ENCODE data around the gene ROR1. TPM values are rescaled to one million over a fixed set of nuclear protein-coding genes. Genes with fewer than 3 reads are reported as not detected.

ROR1 gene
- total RNA-seq, 2 experiments from 2014 or later = not detected

GRCh38 chr1:63971557-63971956 is 197.7 kb downstream of the ROR1 start:
- no peak overlapping the region for H3K4me3 Mint-ChIP-seq
- CTCF ChIA-PET = no interaction called here
- H3K4me1 Mint-ChIP-seq (ENCODE audit: low read depth) = no peaks in the 10 kb centered on the region
- POLR2A ChIA-PET = no interaction called here
- ATAC-seq = no peak
- no peaks in the 10 kb centered on the region for H3K9me3 Mint-ChIP-seq (ENCODE audit: insufficient read depth)
- no peaks in the 10 kb centered on the region for H3K36me3 Mint-ChIP-seq (ENCODE audit: low read depth)
- DNase-seq = no peak
- H3K27me3 Mint-ChIP-seq (ENCODE audit: low read depth) = peaks cover 15% of the 10 kb centered on the region
- H3K27ac Mint-ChIP-seq = no peak overlapping the region

DNA sequence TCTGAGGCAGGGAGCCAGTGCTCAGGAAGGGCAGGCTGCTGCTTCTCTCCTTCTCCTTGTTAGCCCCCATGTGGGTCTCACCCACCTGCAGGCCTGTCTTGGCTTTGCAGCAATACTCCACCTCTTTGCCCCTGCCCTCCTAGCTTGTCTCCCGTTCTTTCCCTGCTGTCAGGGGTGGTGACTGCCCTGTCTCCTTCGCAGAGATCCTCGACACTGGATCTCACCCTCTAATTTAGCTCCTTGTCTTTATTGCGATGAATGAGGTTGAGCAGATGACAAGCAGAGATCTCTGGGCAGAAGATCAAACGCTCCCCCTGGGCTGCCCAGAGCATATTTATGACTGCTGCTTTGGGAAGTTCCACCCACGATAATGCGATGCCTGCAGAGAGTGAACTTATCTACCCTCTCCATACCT is 199.2 kb downstream of the ROR1 start:
- H3K9me3 Mint-ChIP-seq (ENCODE audit: insufficient read depth) = no peaks in the 10 kb centered on the region
- CTCF ChIA-PET = no interaction called here
- H3K27ac Mint-ChIP-seq = no peak overlapping the region
- H3K4me3 Mint-ChIP-seq = no peak overlapping the region
- H3K36me3 Mint-ChIP-seq (ENCODE audit: low read depth) = no peaks in the 10 kb centered on the region
- DNase-seq (no peak), ATAC-seq (no peak)
- no peaks in the 10 kb centered on the region for H3K4me1 Mint-ChIP-seq (ENCODE audit: low read depth)
- H3K27me3 Mint-ChIP-seq (ENCODE audit: low read depth) = peaks cover 7% of the 10 kb centered on the region
- POLR2A ChIA-PET = no interaction called here

DNA sequence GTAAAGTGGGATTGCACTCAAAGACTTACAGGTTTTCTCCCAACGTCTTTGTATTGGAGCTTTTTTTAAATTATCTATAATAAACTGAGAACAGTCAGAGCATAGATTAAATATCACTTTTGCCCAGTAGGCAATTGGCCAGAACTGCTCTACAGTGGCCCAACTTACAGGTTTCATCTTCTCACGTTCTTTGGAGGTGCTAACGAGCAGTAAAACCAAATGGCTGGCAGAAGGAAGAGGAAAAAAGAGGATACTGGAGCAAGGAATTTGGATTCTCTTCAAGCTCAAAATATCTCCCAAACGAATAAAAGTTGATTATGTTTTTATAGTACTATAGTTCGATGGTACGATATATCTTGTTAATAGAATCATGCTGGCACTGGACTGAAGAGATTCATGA is 201.1 kb downstream of the ROR1 start:
- Mint-ChIP-seq H3K27me3 (ENCODE audit: low read depth) (peaks cover 2% of the 10 kb centered on the region), H3K27ac (no peak overlapping the region), H3K4me3 (no peak overlapping the region), H3K4me1 (ENCODE audit: low read depth) (no peaks in the 10 kb centered on the region), H3K9me3 (ENCODE audit: insufficient read depth) (no peaks in the 10 kb centered on the region), H3K36me3 (ENCODE audit: low read depth) (no peaks in the 10 kb centered on the region)
- DNase-seq (no peak), ATAC-seq (no peak)
- CTCF ChIA-PET = interaction anchor here (0.6 to 0.8 kb wide), 2 partner anchors 9 to 21 kb away, joined by 3 read pairs; no protein-coding TSS in a partner anchor
- POLR2A ChIA-PET = no interaction called here

DNA sequence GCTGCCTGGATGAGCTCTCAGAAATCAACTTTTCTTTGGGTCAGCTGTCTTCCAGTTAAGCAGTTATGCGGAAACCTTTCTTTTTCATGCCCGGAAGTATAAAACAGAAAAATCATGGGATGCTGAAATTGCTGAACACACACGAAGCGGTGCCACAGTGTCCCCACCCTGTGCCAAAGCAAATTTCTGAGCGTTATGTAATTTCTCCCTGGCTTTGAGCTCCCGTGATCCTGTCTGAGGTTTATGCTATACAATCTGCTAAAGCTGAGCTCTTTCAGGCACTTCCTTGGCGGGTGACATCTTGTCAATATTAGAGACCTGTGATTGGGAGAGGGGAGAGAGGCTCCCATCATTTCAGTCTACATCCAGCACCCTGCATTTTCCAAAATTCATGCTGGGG is 201.7 kb downstream of the ROR1 start:
- Mint-ChIP-seq H3K27me3 (ENCODE audit: low read depth) (peaks cover 2% of the 10 kb centered on the region), H3K4me1 (ENCODE audit: low read depth) (no peaks in the 10 kb centered on the region), H3K9me3 (ENCODE audit: insufficient read depth) (no peaks in the 10 kb centered on the region), H3K27ac (no peak overlapping the region), H3K4me3 (no peak overlapping the region), H3K36me3 (ENCODE audit: low read depth) (no peaks in the 10 kb centered on the region)
- ChIA-PET POLR2A (no interaction called here), CTCF (interaction anchor here (0.6 to 0.8 kb wide), 2 partner anchors 9 to 21 kb away, joined by 3 read pairs; no protein-coding TSS in a partner anchor)
- DNase-seq (no peak), ATAC-seq (no peak)

DNA sequence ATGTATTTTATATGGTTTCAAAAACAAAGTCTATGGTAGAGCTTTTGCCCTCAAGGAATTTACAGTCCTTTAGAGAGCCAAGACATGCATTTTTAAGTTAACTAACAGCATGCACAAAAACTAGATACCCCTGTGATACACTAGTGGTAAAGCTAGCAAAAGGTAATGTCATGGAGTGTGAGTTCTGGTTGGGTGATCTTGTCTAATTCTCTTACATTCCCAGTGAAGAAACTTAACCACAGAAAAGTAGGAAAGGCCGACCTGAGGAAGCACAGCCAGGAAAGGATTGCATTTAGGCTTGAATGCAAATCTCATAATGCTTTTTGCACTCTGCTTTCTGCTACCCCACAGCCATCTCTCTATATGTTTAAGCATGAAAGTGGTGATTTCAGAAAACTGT is 202.2 kb downstream of the ROR1 start:
- CTCF ChIA-PET = no interaction called here
- DNase-seq = no peak
- H3K27me3 Mint-ChIP-seq (ENCODE audit: low read depth) = no peaks in the 10 kb centered on the region
- ATAC-seq = no peak
- no peaks in the 10 kb centered on the region for H3K4me1 Mint-ChIP-seq (ENCODE audit: low read depth)
- H3K27ac Mint-ChIP-seq = no peak overlapping the region
- no peaks in the 10 kb centered on the region for H3K36me3 Mint-ChIP-seq (ENCODE audit: low read depth)
- no peaks in the 10 kb centered on the region for H3K9me3 Mint-ChIP-seq (ENCODE audit: insufficient read depth)
- POLR2A ChIA-PET = no interaction called here
- no peak overlapping the region for H3K4me3 Mint-ChIP-seq

- Mint-ChIP-seq H3K27ac (no peak overlapping the region), H3K27me3 (ENCODE audit: low read depth) (no peaks in the 10 kb centered on the region), H3K4me3 (no peak overlapping the region), H3K4me1 (ENCODE audit: low read depth) (no peaks in the 10 kb centered on the region), H3K36me3 (ENCODE audit: low read depth) (no peaks in the 10 kb centered on the region), H3K9me3 (ENCODE audit: insufficient read depth) (no peaks in the 10 kb centered on the region)
- POLR2A ChIA-PET = no interaction called here
- ATAC-seq = no peak
- CTCF ChIA-PET = no interaction called here
- DNase-seq = no peak
Observed at GRCh38 chr1:63977466-63977865, 203.6 kb downstream of the ROR1 start.

DNA sequence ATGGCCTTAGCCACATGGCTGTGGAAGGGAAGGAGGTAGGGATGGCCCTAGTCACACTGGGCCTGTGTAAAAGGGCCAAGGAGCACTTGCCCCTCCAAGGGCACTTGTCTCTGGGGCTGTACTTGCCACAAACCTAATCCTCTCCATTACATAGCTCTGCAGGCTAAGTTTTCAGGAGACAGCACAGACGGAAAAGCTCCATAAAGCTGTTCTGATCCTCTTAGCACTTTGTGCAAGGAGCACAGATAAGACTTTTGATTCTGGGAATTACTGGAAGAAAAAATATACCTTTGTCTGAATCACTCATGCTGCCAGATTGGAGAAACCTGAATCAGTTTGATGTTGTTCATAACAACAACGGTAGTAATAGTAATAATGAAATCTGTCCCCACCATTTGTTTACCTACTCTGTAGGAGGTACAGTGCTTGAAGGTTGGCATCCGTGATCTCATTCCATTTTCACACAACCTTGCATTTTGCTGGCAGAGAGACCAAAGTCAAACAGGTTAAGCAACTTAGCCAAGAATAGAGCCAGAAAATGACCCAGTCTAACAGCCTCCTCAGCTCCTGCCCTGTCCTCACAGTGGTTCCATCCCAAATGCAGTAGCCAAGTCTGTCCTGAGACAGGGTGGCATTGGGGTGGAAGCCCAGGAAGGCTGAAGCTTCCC is 207.1 kb downstream of the ROR1 start:
- CTCF ChIA-PET = no interaction called here
- H3K9me3 Mint-ChIP-seq (ENCODE audit: insufficient read depth) = no peaks in the 10 kb centered on the region

DNA sequence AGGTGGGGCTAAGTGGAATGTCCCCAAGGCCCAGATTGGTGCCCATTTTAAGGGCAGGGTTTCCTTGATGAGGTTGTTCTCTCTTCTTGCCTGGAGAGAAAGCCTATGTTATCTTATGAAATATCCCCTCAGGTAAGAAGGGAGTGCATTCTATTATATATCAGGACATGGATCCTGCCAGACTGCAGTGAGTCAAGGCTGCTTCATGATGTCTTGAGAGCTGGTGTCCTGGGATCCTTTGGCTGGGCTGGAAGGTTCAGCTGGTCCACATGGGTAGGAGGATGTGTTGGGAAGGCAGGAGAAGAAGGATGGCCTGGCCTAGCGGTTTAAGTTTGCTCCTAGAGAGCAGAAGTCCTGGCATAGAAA is 207.6 kb downstream of the ROR1 start:
- ATAC-seq = no peak
- H3K27ac Mint-ChIP-seq = no peak overlapping the region
- DNase-seq = no peak
- H3K4me3 Mint-ChIP-seq = no peak overlapping the region
- CTCF ChIA-PET = no interaction called here
- no peaks in the 10 kb centered on the region for H3K9me3 Mint-ChIP-seq (ENCODE audit: insufficient read depth)
- no peaks in the 10 kb centered on the region for H3K36me3 Mint-ChIP-seq (ENCODE audit: low read depth)
- peaks cover 2% of the 10 kb centered on the region for H3K27me3 Mint-ChIP-seq (ENCODE audit: low read depth)
- POLR2A ChIA-PET = interaction anchor here (0.7 kb wide), 1 partner anchor 208 kb away, joined by 3 read pairs; no protein-coding TSS in a partner anchor
- no peaks in the 10 kb centered on the region for H3K4me1 Mint-ChIP-seq (ENCODE audit: low read depth)

More for the DNA sequence above, 207.1 kb downstream of the ROR1 start:
- H3K27ac Mint-ChIP-seq = no peak overlapping the region
- POLR2A ChIA-PET = interaction anchor here (0.7 kb wide), 1 partner anchor 208 kb away, joined by 3 read pairs; no protein-coding TSS in a partner anchor
- no peak overlapping the region for H3K4me3 Mint-ChIP-seq
- ATAC-seq (no peak), DNase-seq (no peak)
- no peaks in the 10 kb centered on the region for H3K36me3 Mint-ChIP-seq (ENCODE audit: low read depth)
- no peaks in the 10 kb centered on the region for H3K4me1 Mint-ChIP-seq (ENCODE audit: low read depth)
- no peaks in the 10 kb centered on the region for H3K27me3 Mint-ChIP-seq (ENCODE audit: low read depth)

DNA sequence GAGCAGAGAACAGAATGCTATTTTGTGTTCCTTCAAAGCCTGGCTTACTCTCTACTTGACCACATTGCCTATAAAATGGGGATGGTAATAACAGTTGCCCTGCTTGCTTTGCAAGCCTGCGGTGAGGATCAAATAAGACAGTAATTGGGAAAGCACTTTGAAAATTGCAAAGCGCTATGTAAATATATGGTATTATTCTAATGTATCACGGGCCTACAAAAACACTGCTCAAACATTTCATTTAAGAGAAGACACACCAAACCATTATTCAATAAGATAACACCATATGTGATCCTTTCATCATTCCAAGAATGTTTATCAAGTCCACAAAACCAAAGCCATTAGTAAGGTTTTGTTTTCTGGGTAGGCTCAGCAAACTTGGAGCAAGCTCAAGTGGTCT is 208.4 kb downstream of the ROR1 start:
- H3K4me1 Mint-ChIP-seq (ENCODE audit: low read depth) = no peaks in the 10 kb centered on the region
- ATAC-seq (no peak), DNase-seq (no peak)
- no peak overlapping the region for H3K4me3 Mint-ChIP-seq
- no peaks in the 10 kb centered on the region for H3K36me3 Mint-ChIP-seq (ENCODE audit: low read depth)
- ChIA-PET POLR2A (no interaction called here), CTCF (no interaction called here)
- peaks cover 3% of the 10 kb centered on the region for H3K27me3 Mint-ChIP-seq (ENCODE audit: low read depth)
- H3K27ac Mint-ChIP-seq = no peak overlapping the region
- H3K9me3 Mint-ChIP-seq (ENCODE audit: insufficient read depth) = no peaks in the 10 kb centered on the region

- ChIA-PET CTCF (interaction anchor here (1.4 kb wide), 1 partner anchor 9 kb away, joined by 3 read pairs; no protein-coding TSS in a partner anchor), POLR2A (interaction anchor here (0.6 kb wide), 1 partner anchor 23 kb away, joined by 3 read pairs; no protein-coding TSS in a partner anchor)
- ATAC-seq (no peak), DNase-seq (no peak)
- no peaks in the 10 kb centered on the region for H3K4me1 Mint-ChIP-seq (ENCODE audit: low read depth)
- no peaks in the 10 kb centered on the region for H3K9me3 Mint-ChIP-seq (ENCODE audit: insufficient read depth)
- peaks cover 3% of the 10 kb centered on the region for H3K27me3 Mint-ChIP-seq (ENCODE audit: low read depth)
- no peaks in the 10 kb centered on the region for H3K36me3 Mint-ChIP-seq (ENCODE audit: low read depth)
- no peak overlapping the region for H3K4me3 Mint-ChIP-seq
- H3K27ac Mint-ChIP-seq = no peak overlapping the region
Observed at GRCh38 chr1:63983391-63984256, 209.8 kb downstream of the ROR1 start.

DNA sequence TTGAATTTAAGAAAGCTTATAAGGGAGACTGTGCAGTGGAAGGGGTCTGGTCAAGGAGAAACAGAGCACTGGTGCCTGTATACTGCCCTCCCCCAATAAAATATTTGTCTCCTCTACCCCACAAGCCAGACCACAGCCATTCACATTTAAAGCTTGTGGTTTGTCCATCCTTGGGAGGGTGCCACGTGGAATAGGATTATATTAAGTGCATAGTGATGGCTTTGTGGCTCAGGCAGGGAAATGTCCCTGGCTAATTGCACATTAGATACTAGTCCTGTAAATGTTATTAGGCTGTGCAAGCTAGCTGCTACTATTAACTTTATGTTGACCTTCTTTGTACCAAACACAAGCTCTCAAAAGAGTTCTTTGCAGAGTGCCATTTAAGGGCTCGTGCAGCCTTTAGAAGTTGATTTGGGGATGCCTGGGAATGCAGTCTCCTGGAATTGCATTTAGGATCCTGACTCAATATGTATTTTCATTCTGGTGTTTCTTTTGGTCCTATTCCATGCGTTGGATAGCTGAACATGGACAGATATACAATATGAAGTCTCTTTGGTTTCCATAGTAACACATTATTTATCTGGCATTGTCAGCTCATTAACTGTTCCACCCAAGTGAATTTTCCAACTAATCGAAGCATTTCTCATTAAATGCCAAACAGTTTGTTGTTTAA is 210.6 kb downstream of the ROR1 start:
- no peaks in the 10 kb centered on the region for H3K36me3 Mint-ChIP-seq (ENCODE audit: low read depth)
- H3K27me3 Mint-ChIP-seq (ENCODE audit: low read depth) = peaks cover 3% of the 10 kb centered on the region
- DNase-seq (no peak), ATAC-seq (no peak)
- no peak overlapping the region for H3K27ac Mint-ChIP-seq
- ChIA-PET CTCF (interaction anchor here (1.4 kb wide), 1 partner anchor 9 kb away, joined by 3 read pairs; no protein-coding TSS in a partner anchor), POLR2A (interaction anchor here (0.6 kb wide), 1 partner anchor 22 kb away, joined by 3 read pairs; no protein-coding TSS in a partner anchor)
- no peaks in the 10 kb centered on the region for H3K4me1 Mint-ChIP-seq (ENCODE audit: low read depth)
- no peak overlapping the region for H3K4me3 Mint-ChIP-seq
- H3K9me3 Mint-ChIP-seq (ENCODE audit: insufficient read depth) = no peaks in the 10 kb centered on the region

GRCh38 chr1:63984930-63985290 is 211.1 kb downstream of the ROR1 start:
- CTCF ChIA-PET = interaction anchor here (1.4 kb wide), 1 partner anchor 10 kb away, joined by 3 read pairs; no protein-coding TSS in a partner anchor
- Mint-ChIP-seq H3K36me3 (ENCODE audit: low read depth) (no peaks in the 10 kb centered on the region), H3K27ac (no peak overlapping the region), H3K4me3 (no peak overlapping the region), H3K9me3 (ENCODE audit: insufficient read depth) (no peaks in the 10 kb centered on the region), H3K27me3 (ENCODE audit: low read depth) (peaks cover 5% of the 10 kb centered on the region), H3K4me1 (ENCODE audit: low read depth) (no peaks in the 10 kb centered on the region)
- ATAC-seq (no peak), DNase-seq (no peak)
- POLR2A ChIA-PET = no interaction called here

All from activated CD8-positive, alpha-beta T cell treated with anti-CD3 and anti-CD28 coated beads, Interleukin-2, amount 10 ng/mL, durations not matched to agents 7 days and 5 days (primary cell).